WTC11 (cell line): ENCODE results near the gene PCTP. TPM values are rescaled to one million over a fixed set of nuclear protein-coding genes. Genes with fewer than 3 reads are reported as not detected.

Experiments
- ATAC-seq: fragments of 200-7000 bp; cut with Tn5 transposase; 2 replicates; pipeline ENCODE4 v1.10.0; 2021; ENCODE audit warnings: mild to moderate bottlenecking, moderate library complexity
- CTCF ChIA-PET: fragments of 300-600 bp; sonication (Branson Sonifier 250); formaldehyde crosslinking; loops from one replicate; lab custom pipeline; 2021; ENCODE audit warnings: antibody characterized with exemption; lab: Charles Lee
- POLR2A ChIA-PET: fragments of 350-600 bp; sonication (Branson Sonifier 250); formaldehyde crosslinking; loops from one replicate; lab custom pipeline; 2021; ENCODE audit warnings: antibody characterized with exemption; lab: Charles Lee
- DNase-seq: peaks from one replicate; pipeline ENCODE4 v3.0.0; 2021; ENCODE audit warnings: low spot score
- H3K27ac Mint-ChIP-seq: 2 replicates; pipeline ENCODE4 v1.8.0; 2021; ENCODE audit warnings: mixed read lengths
- H3K27me3 Mint-ChIP-seq: 2 replicates; pipeline ENCODE4 v1.8.0; 2021; ENCODE audit warnings: low read depth, mild to moderate bottlenecking, moderate library complexity, mixed read lengths
- H3K36me3 Mint-ChIP-seq: 2 replicates; pipeline ENCODE4 v1.8.0; 2021; ENCODE audit warnings: mixed read lengths
- H3K4me1 Mint-ChIP-seq: 2 replicates; pipeline ENCODE4 v1.8.0; 2022; ENCODE audit warnings: mixed read lengths
- H3K4me3 Mint-ChIP-seq: 2 replicates; pipeline ENCODE4 v1.8.0; 2021; ENCODE audit warnings: mild to moderate bottlenecking, moderate library complexity, mixed read lengths
- H3K9me3 Mint-ChIP-seq: 2 replicates; pipeline ENCODE4 v1.8.0; 2021; ENCODE audit warnings: mixed read lengths
- AFF4 ChIP-seq: sonication (generic); formaldehyde crosslinking; IDR thresholded peaks from 2 replicates; pipeline ENCODE4 v1.8.1; 2023; ENCODE audit warnings: mild to moderate bottlenecking, missing genetic modification reagents, borderline replicate concordance
- AR ChIP-seq: fragments of 250-450 bp; sonication (Bioruptor Pico); IDR thresholded peaks from 2 replicates; pipeline ENCODE4 v1.9.0; 2021; ENCODE audit warnings: mild to moderate bottlenecking
- ATF1 ChIP-seq: sonication (generic); formaldehyde crosslinking; IDR thresholded peaks from 2 replicates; pipeline ENCODE4 v1.8.1; 2023; ENCODE audit warnings: mild to moderate bottlenecking, moderate library complexity, missing genetic modification reagents
- CBFB ChIP-seq: sonication (generic); formaldehyde crosslinking; IDR thresholded peaks from 2 replicates; pipeline ENCODE4 v1.8.1; 2022; ENCODE audit warnings: mild to moderate bottlenecking, low read depth, missing genetic modification reagents
- CREB1 ChIP-seq: sonication (generic); formaldehyde crosslinking; IDR thresholded peaks from 2 replicates; pipeline ENCODE4 v1.8.0; 2023; ENCODE audit warnings: mild to moderate bottlenecking, missing genetic modification reagents
- CREM ChIP-seq: sonication (generic); formaldehyde crosslinking; IDR thresholded peaks from 2 replicates; pipeline ENCODE4 v1.8.1; 2022; ENCODE audit warnings: mild to moderate bottlenecking, missing genetic modification reagents, moderate library complexity
- ELF4 ChIP-seq: sonication (generic); formaldehyde crosslinking; IDR thresholded peaks from 2 replicates; pipeline ENCODE4 v1.8.1; 2022; ENCODE audit warnings: low read depth, mild to moderate bottlenecking, moderate library complexity, missing genetic modification reagents
- PRDM15 ChIP-seq: sonication (generic); formaldehyde crosslinking; IDR thresholded peaks from 2 replicates; pipeline ENCODE4 v1.8.0; 2022; ENCODE audit warnings: missing genetic modification reagents
- ZNF121 ChIP-seq: sonication (generic); formaldehyde crosslinking; IDR thresholded peaks from 2 replicates; pipeline ENCODE4 v1.8.0; 2023; ENCODE audit warnings: missing genetic modification reagents
- ZNF281 ChIP-seq: sonication (generic); formaldehyde crosslinking; IDR thresholded peaks from 2 replicates; pipeline ENCODE4 v1.8.0; 2023; ENCODE audit warnings: mild to moderate bottlenecking, missing genetic modification reagents
- ZNF671 ChIP-seq: fragments of 250-450 bp; sonication (Bioruptor Pico); IDR thresholded peaks from 2 replicates; pipeline ENCODE4 v1.8.0; 2021; ENCODE audit warnings: mild to moderate bottlenecking
- total RNA-seq: library from RNA; stranded (reverse); gene quantifications from 3 replicates; pipeline ENCODE4 v1.2.3, GENCODE V29; 2021

PCTP gene
- total RNA-seq, 1 experiment from 2014 or later: 10.3 TPM

GRCh38 chr17:55740511-55741355, 10.1 kb upstream of the PCTP start:
- ChIA-PET CTCF (no interaction called here), POLR2A (interaction anchor here (0.7 kb wide), 1 partner anchor 11 kb away, joined by 3 read pairs; no protein-coding TSS in a partner anchor)
- Mint-ChIP-seq H3K4me3 (no peak overlapping the region), H3K36me3 (no peaks in the 10 kb centered on the region), H3K27me3 (no peaks in the 10 kb centered on the region), H3K27ac (no peak overlapping the region), H3K4me1 (peaks cover 2% of the 10 kb centered on the region), H3K9me3 (no peaks in the 10 kb centered on the region)
- no peak for TF ChIP-seq PRDM15 (CRISPR knock-in tag)
- no peak for TF ChIP-seq CBFB (CRISPR knock-in tag)
- TF ChIP-seq ATF1 (CRISPR knock-in tag): no peak
- no peak for TF ChIP-seq CREB1 (CRISPR knock-in tag)
- TF ChIP-seq AR (CRISPR knock-in tag): no peak
- TF ChIP-seq CREM (CRISPR knock-in tag): no peak
- DNase-seq (no peak), ATAC-seq (no peak)

GRCh38 chr17:55741356-55741700, 9.5 kb upstream of the PCTP start:
- H3K27me3 Mint-ChIP-seq: no peaks in the 10 kb centered on the region
- no peak overlapping the region for H3K27ac Mint-ChIP-seq
- no peak overlapping the region for H3K4me3 Mint-ChIP-seq
- no peaks in the 10 kb centered on the region for H3K36me3 Mint-ChIP-seq
- no peaks in the 10 kb centered on the region for H3K4me1 Mint-ChIP-seq
- CTCF ChIA-PET: no interaction called here
- TF ChIP-seq AFF4 (CRISPR knock-in tag): no peak
- no peak for TF ChIP-seq ZNF281
- TF ChIP-seq ELF4 (CRISPR knock-in tag): no peak
- no peak for TF ChIP-seq ZNF121
- no peak for TF ChIP-seq CBFB (CRISPR knock-in tag)
- TF ChIP-seq ZNF671 (CRISPR knock-in tag): no peak
- DNase-seq: no peak
- H3K9me3 Mint-ChIP-seq: no peaks in the 10 kb centered on the region
- POLR2A ChIA-PET: interaction anchor here (0.7 kb wide), 1 partner anchor 10 kb away, joined by 3 read pairs; no protein-coding TSS in a partner anchor
- no peak for ATAC-seq
